ENCODE data around the gene PPFIA1.

PPFIA1 gene

DNA sequence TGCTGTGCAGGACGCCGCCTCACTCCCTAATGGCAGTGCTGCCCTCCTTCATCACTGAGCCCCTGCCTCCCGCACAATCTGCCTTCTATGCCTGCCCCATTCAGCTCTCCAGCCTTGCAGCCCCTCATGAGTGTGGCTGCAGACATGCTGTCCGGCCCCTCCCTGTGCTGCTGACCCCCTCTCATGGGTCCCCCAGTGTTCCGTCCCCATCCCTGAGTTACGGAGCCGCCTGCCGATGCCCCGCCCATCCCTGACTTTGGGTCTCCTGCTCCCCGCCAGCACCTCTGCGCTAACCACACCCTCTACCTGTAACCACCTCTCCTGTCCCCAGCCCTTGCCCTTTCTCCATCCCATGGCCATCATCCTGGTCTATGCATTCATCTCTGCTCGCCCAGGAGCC lies 161.1 kb downstream of the PPFIA1 start:
- no peak overlapping the region for H3K27ac ChIP-seq (ENCODE audit: low read depth, low read length)
- H3K4me1 ChIP-seq (ENCODE audit: control insufficient read depth in 5 of 5, insufficient read depth in 5 of 5, low read length in 5 of 5) = peaks cover 0 to 10% (median 8%) of the 10 kb centered on the region in 5 donors
- H3K36me3 ChIP-seq (ENCODE audit: control insufficient read depth in 5 of 5, insufficient read depth in 5 of 5, low read length in 5 of 5) = peaks cover 0 to 90% (median 85%) of the 10 kb centered on the region in 5 donors
- H3K27me3 ChIP-seq (ENCODE audit: control insufficient read depth in 5 of 5, insufficient read depth in 4 of 5, low read length in 5 of 5) = no peaks in the 10 kb centered on the region
- H3K4me3 ChIP-seq (ENCODE audit: low read depth in 1 of 5, low read length in 5 of 5) = no peak overlapping the region
- no peaks in the 10 kb centered on the region for H3K9me3 ChIP-seq (ENCODE audit: control insufficient read depth in 5 of 5, low read length in 5 of 5)
- no peak overlapping the region for H3K9ac ChIP-seq (ENCODE audit: low read length in 5 of 5)

DNA sequence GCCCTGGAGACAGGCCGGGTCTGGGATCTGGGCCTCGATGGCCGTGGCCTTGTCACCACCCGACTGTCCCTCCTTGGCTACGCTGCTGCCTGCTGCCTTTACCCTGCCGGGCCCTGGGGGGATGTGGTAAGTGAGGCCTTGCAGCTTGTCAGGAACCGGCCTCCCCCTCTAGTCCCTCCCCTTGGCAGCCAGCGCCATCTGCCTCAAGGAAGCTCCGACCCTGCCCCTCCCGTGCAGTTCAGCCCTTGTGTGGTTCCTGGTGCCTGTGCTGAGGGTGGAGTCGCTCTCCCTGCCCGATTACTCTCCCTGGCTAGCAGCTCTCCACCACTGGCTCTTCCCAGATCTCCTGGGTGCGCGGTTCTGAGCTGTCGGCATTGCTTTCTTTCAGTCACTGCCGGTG lies 161.6 kb downstream of the PPFIA1 start:
- Histone ChIP-seq H3K9me3 (ENCODE audit: control insufficient read depth in 5 of 5, low read length in 5 of 5) (no peaks in the 10 kb centered on the region), H3K36me3 (ENCODE audit: control insufficient read depth in 5 of 5, insufficient read depth in 5 of 5, low read length in 5 of 5) (peaks cover 0 to 92% (median 89%) of the 10 kb centered on the region in 5 donors), H3K27me3 (ENCODE audit: control insufficient read depth in 5 of 5, insufficient read depth in 4 of 5, low read length in 5 of 5) (no peaks in the 10 kb centered on the region), H3K27ac (ENCODE audit: low read depth, low read length) (no peak overlapping the region), H3K9ac (ENCODE audit: low read length in 5 of 5) (no peak overlapping the region), H3K4me1 (ENCODE audit: control insufficient read depth in 5 of 5, insufficient read depth in 5 of 5, low read length in 5 of 5) (peaks cover 0 to 9% (median 8%) of the 10 kb centered on the region in 5 donors), H3K4me3 (ENCODE audit: low read depth in 1 of 5, low read length in 5 of 5) (no peak overlapping the region)

DNA sequence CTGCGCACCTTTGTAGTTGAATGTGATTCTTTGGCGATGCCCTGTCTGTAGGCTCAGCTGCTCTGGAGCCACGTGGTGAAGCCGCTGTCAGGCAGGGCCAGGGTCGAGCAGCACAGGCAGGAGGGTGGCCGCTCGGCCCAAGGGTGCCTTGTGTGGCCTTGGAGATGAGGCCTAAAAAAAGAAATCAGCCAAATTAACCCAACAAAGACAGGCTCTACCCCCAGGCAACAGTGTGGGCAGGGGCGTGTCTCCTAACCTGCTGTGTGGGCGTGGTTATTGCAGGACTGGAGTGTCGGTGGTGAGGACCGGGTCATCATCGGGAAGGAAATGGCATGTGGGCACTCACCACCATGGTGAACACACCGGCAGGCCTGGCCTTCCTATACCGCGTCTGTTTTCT lies 162.1 kb downstream of the PPFIA1 start:
- no peak overlapping the region for H3K4me3 ChIP-seq (ENCODE audit: low read depth in 1 of 5, low read length in 5 of 5)
- no peaks in the 10 kb centered on the region for H3K9me3 ChIP-seq (ENCODE audit: control insufficient read depth in 5 of 5, low read length in 5 of 5)
- H3K9ac ChIP-seq (ENCODE audit: low read length in 5 of 5) = no peak overlapping the region
- no peak overlapping the region for H3K27ac ChIP-seq (ENCODE audit: low read depth, low read length)
- H3K4me1 ChIP-seq (ENCODE audit: control insufficient read depth in 5 of 5, insufficient read depth in 5 of 5, low read length in 5 of 5) = peaks cover 0 to 4% (median 4%) of the 10 kb centered on the region in 5 donors
- peaks cover 0 to 93% (median 90%) of the 10 kb centered on the region in 5 donors for H3K36me3 ChIP-seq (ENCODE audit: control insufficient read depth in 5 of 5, insufficient read depth in 5 of 5, low read length in 5 of 5)
- no peaks in the 10 kb centered on the region for H3K27me3 ChIP-seq (ENCODE audit: control insufficient read depth in 5 of 5, insufficient read depth in 4 of 5, low read length in 5 of 5)

DNA sequence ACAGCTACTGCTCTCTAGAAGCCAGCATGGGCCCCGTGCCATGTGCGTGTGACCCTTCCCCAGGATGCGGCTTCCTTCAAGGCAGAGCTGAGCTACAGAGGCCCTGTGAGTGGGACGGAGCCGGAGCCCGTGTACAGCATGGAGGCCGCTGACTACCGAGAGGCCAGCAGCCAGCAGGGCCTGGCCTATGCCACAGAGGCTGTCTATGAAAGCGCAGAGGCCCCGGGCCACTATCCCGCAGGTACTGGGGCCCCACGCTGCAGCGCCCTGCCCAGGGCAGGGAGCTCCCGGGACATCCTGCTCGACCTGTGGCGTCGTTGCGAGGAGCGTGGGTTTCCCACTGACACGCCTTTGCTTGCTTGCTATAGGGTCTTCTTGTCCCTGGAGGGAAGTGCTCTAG lies 162.5 kb downstream of the PPFIA1 start:
- H3K9ac ChIP-seq (ENCODE audit: low read length in 5 of 5) = no peak overlapping the region
- no peak overlapping the region for H3K27ac ChIP-seq (ENCODE audit: low read depth, low read length)
- H3K27me3 ChIP-seq (ENCODE audit: control insufficient read depth in 5 of 5, insufficient read depth in 4 of 5, low read length in 5 of 5) = no peaks in the 10 kb centered on the region
- H3K9me3 ChIP-seq (ENCODE audit: control insufficient read depth in 5 of 5, low read length in 5 of 5) = no peaks in the 10 kb centered on the region
- peaks cover 0 to 95% (median 92%) of the 10 kb centered on the region in 5 donors for H3K36me3 ChIP-seq (ENCODE audit: control insufficient read depth in 5 of 5, insufficient read depth in 5 of 5, low read length in 5 of 5)
- no peak overlapping the region for H3K4me3 ChIP-seq (ENCODE audit: low read depth in 1 of 5, low read length in 5 of 5)
- H3K4me1 ChIP-seq (ENCODE audit: control insufficient read depth in 5 of 5, insufficient read depth in 5 of 5, low read length in 5 of 5) = no peaks in the 10 kb centered on the region

DNA sequence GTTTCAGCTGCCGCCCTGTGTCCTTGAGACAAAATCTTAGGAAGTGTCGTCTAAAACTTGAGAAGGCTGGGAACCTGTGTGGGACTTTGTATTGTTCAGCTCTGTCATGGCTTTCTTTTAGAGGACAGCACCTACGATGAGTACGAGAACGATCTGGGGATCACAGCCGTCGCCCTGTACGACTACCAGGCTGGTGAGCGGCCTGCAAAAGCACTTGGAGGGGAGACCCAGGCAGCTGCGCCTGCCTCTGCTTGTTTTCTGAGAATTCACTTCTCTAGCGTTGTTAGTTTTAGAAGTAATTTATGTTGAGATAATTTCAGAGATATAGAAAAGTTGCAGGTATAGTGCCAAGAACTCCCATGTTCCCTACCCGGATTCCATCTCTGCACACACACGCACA lies 163.0 kb downstream of the PPFIA1 start:
- Histone ChIP-seq H3K9me3 (ENCODE audit: control insufficient read depth in 5 of 5, low read length in 5 of 5) (no peaks in the 10 kb centered on the region), H3K36me3 (ENCODE audit: control insufficient read depth in 5 of 5, insufficient read depth in 5 of 5, low read length in 5 of 5) (peaks cover 0 to 94% (median 92%) of the 10 kb centered on the region in 5 donors), H3K4me3 (ENCODE audit: low read depth in 1 of 5, low read length in 5 of 5) (no peak overlapping the region), H3K27ac (ENCODE audit: low read depth, low read length) (no peak overlapping the region), H3K9ac (ENCODE audit: low read length in 5 of 5) (no peak overlapping the region), H3K27me3 (ENCODE audit: control insufficient read depth in 5 of 5, insufficient read depth in 4 of 5, low read length in 5 of 5) (no peaks in the 10 kb centered on the region), H3K4me1 (ENCODE audit: control insufficient read depth in 5 of 5, insufficient read depth in 5 of 5, low read length in 5 of 5) (no peaks in the 10 kb centered on the region)

Measured in subcutaneous abdominal adipose tissue (tissue), 5 donors.